ENCODE measurements around the gene SCYGR4.

GRCh38 chr2:227623226-227623625 is 5.9 kb downstream of the SCYGR4 start:
- TF ChIP-seq POLR2AphosphoS5 (IDR thresholded peaks at IDR 0.05) (no peak), CTCF (IDR thresholded peaks at IDR 0.05) (no peak), POLR2A (IDR thresholded peaks at IDR 0.05) (no peak), EP300 (IDR thresholded peaks at IDR 0.05) (no peak)
